ENCODE results near the gene CCL8. TPM values are rescaled to one million over a fixed set of nuclear protein-coding genes. Genes with fewer than 3 reads are reported as not detected.

Gene CCL8
- total RNA-seq, 1 donor from 2014 or later = not detected

DNA sequence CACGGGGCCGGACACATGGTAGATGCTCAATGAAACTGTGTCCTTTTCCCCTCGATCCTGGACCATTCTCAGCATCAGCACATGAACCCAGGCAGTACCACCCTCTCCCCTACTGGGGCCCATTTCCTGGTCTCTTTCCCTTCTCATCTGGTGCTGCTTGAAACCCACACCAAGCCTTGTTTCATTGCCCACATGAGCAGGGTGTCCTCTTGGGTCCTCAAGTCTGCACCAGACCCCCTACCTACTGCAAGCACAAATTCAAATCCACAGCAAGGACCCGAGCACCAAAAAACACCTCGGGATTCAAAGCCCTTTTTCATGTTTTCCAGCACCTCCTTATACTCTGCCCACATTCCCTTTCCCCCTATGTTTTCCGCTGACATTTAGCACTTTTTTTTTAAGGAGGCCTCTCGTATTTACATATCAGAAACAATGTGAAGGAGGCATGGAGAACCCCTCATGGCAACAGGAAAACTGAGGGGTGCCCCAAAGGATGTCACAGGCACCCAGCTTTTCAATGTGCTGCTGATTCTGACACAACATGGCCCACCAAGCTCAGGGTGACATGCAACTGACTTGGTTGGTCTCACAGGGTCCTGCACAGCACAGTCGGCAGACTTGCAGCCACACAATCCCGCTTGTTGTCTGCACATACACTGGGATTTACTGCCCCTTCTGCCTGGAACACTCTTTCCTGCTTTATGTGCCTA, 48.4 kb downstream of the CCL8 start:
- no peak for DNase-seq (ENCODE audit: low spot score)

DNA sequence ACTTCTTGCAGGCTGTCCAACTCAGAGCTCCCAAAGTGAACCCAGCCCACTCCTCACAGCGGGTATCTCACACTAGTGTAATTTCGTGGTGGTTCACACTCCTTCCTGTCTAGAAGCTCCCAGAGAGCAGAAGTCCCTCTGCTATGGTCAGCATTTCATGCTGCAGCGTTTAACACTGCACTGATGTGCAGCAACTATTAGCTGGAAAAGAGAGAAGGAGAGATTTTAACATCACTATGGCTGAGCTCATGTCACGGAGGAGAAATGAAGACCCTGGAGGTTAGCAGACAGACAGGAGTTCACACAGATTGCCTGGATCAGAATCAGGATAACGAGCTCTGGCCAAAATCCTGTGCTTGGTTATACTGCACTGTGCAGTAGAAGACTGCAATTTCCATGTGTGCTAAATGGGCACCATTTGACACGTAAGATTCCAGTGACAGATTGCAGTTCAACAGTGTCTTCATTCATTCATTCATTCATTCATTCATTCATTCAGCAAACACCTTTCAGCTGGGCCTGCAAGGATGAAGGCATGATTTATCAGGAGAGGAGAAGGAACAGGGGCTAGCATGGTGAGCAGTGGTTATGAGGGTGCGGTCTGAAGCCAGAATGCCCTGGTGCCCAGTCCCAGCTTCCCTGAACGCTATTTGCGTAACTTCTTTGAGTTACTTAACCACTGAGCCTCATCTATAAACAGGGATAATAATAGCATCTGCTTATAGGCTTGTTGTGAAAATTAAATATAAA, 49.1 kb downstream of the CCL8 start:
- DNase-seq (ENCODE audit: low spot score) = no peak

DNA sequence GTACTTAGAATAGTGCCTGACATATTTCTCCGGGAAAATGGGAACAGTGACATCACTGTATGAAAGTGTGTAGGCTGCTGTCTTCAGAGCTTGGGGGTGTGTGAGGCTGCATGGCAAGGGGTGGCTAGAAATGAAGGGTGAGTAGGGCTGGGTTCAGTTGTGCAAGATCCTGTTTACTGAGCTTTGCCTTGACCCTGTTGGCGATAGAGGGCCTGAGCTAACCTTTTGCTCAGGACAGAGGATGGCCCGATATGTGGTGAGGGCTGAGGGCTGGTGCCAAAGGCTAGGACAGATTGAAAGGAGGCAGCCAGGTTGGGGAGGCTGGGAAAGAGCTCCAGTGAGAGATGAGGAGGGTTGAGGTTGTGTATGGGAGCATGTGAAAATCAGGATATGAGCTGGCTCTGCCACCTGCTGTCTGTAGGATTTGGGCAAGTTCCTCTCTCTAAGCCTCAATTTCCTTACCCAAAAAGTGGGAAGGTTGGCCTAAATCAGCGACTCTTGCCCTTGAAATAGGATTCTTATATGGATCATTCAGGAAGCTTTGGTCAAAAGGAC, 49.8 kb downstream of the CCL8 start:
- DNase-seq (ENCODE audit: low spot score) = no peak

DNA sequence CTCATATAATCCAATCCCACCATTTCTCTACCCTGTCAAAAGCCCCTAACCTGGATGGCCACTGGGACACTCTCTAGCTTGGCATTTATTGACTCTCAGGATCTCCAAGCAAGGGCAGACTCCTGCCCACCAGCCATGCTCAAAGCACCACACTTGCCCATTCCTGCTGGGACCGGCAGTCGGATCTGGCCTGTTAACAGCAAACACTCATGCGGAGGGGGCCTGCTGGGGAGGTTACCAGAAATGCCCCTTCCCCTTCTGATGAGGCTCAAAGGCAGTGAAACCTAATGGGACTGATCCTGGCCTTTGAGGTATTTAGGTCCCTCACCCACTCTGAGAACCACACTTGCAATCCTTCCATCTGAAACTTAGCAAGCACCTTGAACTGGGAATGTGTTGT, 50.3 kb downstream of the CCL8 start:
- no peak for DNase-seq (ENCODE audit: low spot score)

DNA sequence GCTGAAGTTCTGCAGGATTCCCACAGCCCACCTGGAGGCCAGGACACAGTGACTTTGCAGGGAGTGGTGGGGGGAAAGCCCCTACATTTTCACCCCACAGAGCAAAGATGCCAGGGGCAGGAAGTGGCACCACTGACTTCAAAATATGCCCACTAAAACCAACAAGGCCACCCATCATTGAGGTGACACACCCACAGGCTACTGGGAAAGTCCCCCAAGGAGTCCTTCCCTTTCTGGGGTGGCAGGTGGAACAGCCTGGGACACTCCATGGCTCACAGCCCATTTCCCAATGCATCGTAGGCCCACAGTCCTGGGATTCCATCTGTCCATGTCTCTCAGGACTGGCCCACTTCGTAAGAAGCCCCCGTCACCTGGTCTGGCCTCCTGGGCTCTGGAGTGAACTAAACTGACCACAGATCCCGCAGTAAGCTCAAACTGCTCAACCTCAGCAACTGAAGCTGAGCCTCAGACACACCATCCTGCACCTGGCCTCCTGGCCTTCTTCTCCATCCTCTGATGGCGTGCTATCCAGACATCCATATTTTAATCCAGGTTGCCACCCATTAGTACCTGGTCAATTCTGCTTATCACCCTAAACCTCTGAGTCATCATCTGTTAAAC, 51.3 kb downstream of the CCL8 start:
- DNase-seq (ENCODE audit: low spot score) = no peak

DNA sequence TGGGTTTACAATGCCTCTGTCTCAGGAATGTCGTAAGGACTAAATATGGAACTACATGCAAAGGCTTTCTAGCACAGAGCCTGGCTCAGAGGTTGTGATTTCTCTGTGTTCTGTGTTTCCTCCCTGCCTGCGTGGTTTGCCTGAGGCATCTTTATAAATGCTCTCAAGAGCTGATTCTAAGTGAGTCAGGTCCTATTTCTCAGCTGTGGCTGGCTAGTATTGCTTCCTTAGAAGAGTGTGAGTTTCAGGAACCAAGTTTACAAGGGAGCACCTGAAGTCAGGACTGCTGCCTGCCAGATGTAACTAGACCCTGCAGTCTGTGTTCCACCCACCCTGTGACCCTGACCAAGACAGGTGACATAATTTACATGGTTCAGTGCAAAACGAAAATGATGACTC, 51.8 kb downstream of the CCL8 start:
- no peak for DNase-seq (ENCODE audit: low spot score)

Other genes with a start within 250 kb of the CCL8 start
- gene CCL2, start 64.2 kb upstream of the CCL8 start, total RNA-seq = 31.7 TPM
- gene CCL7, start 49.2 kb upstream of the CCL8 start, total RNA-seq = not detected
- not detected for gene CCL11, start 33.7 kb upstream of the CCL8 start, total RNA-seq
- gene CCL13, start 37.0 kb downstream of the CCL8 start, total RNA-seq = 2.1 TPM
- not detected for gene CCL1, start 43.8 kb downstream of the CCL8 start, total RNA-seq